ENCODE results near the gene RNF207. TPM values are rescaled to one million over a fixed set of nuclear protein-coding genes. Genes with fewer than 3 reads are reported as not detected.

RNF207 gene
- total RNA-seq, 1 donor from 2014 or later: 20.1 TPM

GRCh38 chr1:6246497-6247467 is 40.9 kb downstream of the RNF207 start:
- DNase-seq (ENCODE audit: low read depth): no peak
- TF ChIP-seq, protein P1, sequence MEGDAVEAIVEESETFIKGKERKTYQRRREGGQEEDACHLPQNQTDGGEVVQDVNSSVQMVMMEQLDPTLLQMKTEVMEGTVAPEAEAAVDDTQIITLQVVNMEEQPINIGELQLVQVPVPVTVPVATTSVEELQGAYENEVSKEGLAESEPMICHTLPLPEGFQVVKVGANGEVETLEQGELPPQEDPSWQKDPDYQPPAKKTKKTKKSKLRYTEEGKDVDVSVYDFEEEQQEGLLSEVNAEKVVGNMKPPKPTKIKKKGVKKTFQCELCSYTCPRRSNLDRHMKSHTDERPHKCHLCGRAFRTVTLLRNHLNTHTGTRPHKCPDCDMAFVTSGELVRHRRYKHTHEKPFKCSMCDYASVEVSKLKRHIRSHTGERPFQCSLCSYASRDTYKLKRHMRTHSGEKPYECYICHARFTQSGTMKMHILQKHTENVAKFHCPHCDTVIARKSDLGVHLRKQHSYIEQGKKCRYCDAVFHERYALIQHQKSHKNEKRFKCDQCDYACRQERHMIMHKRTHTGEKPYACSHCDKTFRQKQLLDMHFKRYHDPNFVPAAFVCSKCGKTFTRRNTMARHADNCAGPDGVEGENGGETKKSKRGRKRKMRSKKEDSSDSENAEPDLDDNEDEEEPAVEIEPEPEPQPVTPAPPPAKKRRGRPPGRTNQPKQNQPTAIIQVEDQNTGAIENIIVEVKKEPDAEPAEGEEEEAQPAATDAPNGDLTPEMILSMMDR (IDR thresholded peaks at IDR 0.05; ENCODE audit: insufficient read depth, low read length, poor library complexity, severe bottlenecking): peak; percentile 93
- H3K27me3 ChIP-seq (ENCODE audit: control insufficient read depth, insufficient read depth, low read length): peaks cover 80% of the 10 kb centered on the region
- no peaks in the 10 kb centered on the region for H3K36me3 ChIP-seq (ENCODE audit: control insufficient read depth, insufficient read depth, low read length)
- H3K4me3 ChIP-seq (ENCODE audit: low read depth, low read length): no peak overlapping the region

DNA sequence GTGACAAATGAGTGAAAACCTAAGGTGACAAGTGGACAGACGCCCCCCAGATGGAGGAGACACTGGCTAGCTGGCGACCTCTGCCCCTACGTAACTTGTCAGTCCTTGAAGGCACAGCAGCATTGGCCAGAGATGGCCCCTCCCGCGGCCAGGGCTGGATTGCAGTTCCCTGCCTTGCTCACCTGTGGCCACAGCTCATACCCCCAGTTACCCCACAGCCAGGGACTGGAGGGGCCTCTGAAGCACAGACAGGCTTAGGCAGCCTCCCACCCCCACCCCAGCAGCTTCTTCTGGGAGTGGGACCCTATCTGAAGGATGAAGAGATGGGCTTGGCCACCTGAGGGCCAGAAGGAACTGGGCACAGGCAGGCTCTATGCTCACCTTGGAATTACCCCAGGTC is 41.7 kb downstream of the RNF207 start:
- TF ChIP-seq, protein P1 (IDR thresholded peaks at IDR 0.05; ENCODE audit: insufficient read depth, low read length, poor library complexity, severe bottlenecking): no peak
- Histone ChIP-seq H3K27me3 (ENCODE audit: control insufficient read depth, insufficient read depth, low read length) (peaks cover 73% of the 10 kb centered on the region), H3K4me3 (ENCODE audit: low read depth, low read length) (no peak overlapping the region), H3K36me3 (ENCODE audit: control insufficient read depth, insufficient read depth, low read length) (no peaks in the 10 kb centered on the region)
- no peak for DNase-seq (ENCODE audit: low read depth)

GRCh38 chr1:6248161-6248776 is 42.4 kb downstream of the RNF207 start:
- DNase-seq (ENCODE audit: low read depth): no peak
- no peak overlapping the region for H3K4me3 ChIP-seq (ENCODE audit: low read depth, low read length)
- TF ChIP-seq, protein P1 (IDR thresholded peaks at IDR 0.05; ENCODE audit: insufficient read depth, low read length, poor library complexity, severe bottlenecking): no peak
- no peaks in the 10 kb centered on the region for H3K36me3 ChIP-seq (ENCODE audit: control insufficient read depth, insufficient read depth, low read length)
- H3K27me3 ChIP-seq (ENCODE audit: control insufficient read depth, insufficient read depth, low read length): peaks cover 67% of the 10 kb centered on the region

GRCh38 chr1:6248932-6249738 is 43.2 kb downstream of the RNF207 start:
- DNase-seq (ENCODE audit: low read depth): no peak
- TF ChIP-seq, protein P1 (IDR thresholded peaks at IDR 0.05; ENCODE audit: insufficient read depth, low read length, poor library complexity, severe bottlenecking): no peak
- H3K36me3 ChIP-seq (ENCODE audit: control insufficient read depth, insufficient read depth, low read length): no peaks in the 10 kb centered on the region
- H3K27me3 ChIP-seq (ENCODE audit: control insufficient read depth, insufficient read depth, low read length): peaks cover 59% of the 10 kb centered on the region
- H3K4me3 ChIP-seq (ENCODE audit: low read depth, low read length): no peak overlapping the region

- DNase-seq (ENCODE audit: low read depth): no peak
- TF ChIP-seq, protein P1 (IDR thresholded peaks at IDR 0.05; ENCODE audit: insufficient read depth, low read length, poor library complexity, severe bottlenecking): no peak
- H3K36me3 ChIP-seq (ENCODE audit: control insufficient read depth, insufficient read depth, low read length): no peaks in the 10 kb centered on the region
- H3K4me3 ChIP-seq (ENCODE audit: low read depth, low read length): no peak overlapping the region
- H3K27me3 ChIP-seq (ENCODE audit: control insufficient read depth, insufficient read depth, low read length): peaks cover 52% of the 10 kb centered on the region
Observed at GRCh38 chr1:6249739-6250689, 44.1 kb downstream of the RNF207 start.

Measured in kidney epithelial cell (primary cell).